Fibroblast of villous mesenchyme (primary cell): Measurements from ENCODE around the gene NACC2. TPM values are rescaled to one million over a fixed set of nuclear protein-coding genes. Genes with fewer than 3 reads are reported as not detected.

Source experiments
- DNase-seq: peaks from one replicate; pipeline ENCODE4 v3.0.0-alpha.2; 2010; ENCODE audit warnings: low read depth
- H3K4me3 ChIP-seq: 2 replicates; pipeline ENCODE4 v1.5.1; 2011; ENCODE audit warnings: low read depth, mild to moderate bottlenecking, low read length
- total RNA-seq: library from RNA; depleted of rRNA; stranded (reverse); fragments of >200 nt; gene quantifications from 2 replicates; pipeline ENCODE4 v1.2.3, GENCODE V29; 2012
- TF ChIP-seq, protein P1 (sequence below): IDR thresholded peaks from 2 replicates; pipeline ENCODE4 v1.5.1; 2012; ENCODE audit warnings: low read depth, mild to moderate bottlenecking, low read length; ENCODE audit not compliant: insufficient read depth

The NACC2 gene
- total RNA-seq, 1 donor, result 34.1 TPM

DNA sequence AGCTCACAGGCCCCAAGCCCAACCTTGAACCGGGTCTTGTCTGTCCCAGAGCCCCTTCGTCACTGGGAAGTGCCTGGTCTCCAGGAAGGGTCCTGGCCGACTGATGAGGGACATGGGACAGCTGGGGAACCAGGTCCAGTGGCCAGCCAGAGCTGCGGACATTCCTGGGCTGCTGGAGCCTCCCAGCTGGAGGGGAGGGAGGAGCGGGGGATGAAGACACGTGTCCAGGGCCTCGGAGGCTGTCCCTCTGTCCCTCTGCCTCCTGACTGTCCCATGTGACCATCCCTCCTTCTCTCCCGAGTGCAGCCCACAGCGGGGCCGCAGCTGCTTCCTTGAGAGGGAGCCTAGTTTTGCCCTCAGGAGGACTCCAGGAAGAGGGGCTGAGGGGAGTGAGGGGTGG lies 92.2 kb downstream of the NACC2 start:
- DNase-seq, result no peak
- no peak overlapping the region for H3K4me3 ChIP-seq
- TF ChIP-seq, protein P1, sequence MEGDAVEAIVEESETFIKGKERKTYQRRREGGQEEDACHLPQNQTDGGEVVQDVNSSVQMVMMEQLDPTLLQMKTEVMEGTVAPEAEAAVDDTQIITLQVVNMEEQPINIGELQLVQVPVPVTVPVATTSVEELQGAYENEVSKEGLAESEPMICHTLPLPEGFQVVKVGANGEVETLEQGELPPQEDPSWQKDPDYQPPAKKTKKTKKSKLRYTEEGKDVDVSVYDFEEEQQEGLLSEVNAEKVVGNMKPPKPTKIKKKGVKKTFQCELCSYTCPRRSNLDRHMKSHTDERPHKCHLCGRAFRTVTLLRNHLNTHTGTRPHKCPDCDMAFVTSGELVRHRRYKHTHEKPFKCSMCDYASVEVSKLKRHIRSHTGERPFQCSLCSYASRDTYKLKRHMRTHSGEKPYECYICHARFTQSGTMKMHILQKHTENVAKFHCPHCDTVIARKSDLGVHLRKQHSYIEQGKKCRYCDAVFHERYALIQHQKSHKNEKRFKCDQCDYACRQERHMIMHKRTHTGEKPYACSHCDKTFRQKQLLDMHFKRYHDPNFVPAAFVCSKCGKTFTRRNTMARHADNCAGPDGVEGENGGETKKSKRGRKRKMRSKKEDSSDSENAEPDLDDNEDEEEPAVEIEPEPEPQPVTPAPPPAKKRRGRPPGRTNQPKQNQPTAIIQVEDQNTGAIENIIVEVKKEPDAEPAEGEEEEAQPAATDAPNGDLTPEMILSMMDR, result no peak

DNA sequence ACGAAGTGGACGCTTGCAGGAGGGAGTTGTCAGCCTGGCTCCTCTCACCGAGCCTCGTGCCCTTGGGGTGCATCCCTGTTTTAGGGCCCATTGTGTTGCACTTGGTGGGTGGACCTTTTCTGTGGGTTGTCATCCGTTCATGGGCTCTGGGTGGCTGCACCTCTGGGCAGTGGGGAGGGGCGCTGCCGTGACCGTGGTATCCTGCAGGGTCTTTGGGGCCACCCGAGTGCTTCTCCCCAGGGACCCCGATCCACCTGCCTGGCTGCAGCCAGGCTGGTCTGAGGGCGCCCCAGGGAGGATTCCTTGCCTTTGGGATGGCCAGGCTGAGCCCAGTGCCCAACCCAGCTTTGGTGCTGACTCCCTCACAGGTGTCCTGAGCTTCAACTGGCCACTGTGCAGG lies 92.9 kb downstream of the NACC2 start:
- H3K4me3 ChIP-seq, result no peak overlapping the region
- TF ChIP-seq, protein P1, result no peak
- no peak for DNase-seq

DNA sequence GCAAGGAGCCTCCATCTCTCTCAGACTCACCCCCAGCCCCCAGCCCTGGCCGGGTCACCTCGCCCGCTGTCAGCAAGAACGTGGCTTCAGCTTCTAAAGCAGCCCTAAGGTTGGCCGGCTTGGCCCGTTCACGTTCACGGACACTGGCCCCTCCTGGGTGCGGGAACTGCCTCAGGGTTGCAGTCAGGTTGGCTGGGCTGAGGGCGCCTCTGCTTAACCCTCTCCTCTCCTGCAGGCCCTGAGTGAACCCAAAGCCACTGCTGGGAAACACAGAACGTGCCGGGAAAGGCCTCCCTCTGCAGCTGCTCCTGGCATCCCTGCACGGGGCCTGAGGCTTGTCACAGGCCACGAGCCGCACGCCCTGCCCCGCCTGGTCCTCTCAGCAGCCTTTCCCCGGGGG lies 93.9 kb downstream of the NACC2 start:
- H3K4me3 ChIP-seq, result no peak overlapping the region
- no peak for DNase-seq
- TF ChIP-seq, protein P1, result no peak

DNA sequence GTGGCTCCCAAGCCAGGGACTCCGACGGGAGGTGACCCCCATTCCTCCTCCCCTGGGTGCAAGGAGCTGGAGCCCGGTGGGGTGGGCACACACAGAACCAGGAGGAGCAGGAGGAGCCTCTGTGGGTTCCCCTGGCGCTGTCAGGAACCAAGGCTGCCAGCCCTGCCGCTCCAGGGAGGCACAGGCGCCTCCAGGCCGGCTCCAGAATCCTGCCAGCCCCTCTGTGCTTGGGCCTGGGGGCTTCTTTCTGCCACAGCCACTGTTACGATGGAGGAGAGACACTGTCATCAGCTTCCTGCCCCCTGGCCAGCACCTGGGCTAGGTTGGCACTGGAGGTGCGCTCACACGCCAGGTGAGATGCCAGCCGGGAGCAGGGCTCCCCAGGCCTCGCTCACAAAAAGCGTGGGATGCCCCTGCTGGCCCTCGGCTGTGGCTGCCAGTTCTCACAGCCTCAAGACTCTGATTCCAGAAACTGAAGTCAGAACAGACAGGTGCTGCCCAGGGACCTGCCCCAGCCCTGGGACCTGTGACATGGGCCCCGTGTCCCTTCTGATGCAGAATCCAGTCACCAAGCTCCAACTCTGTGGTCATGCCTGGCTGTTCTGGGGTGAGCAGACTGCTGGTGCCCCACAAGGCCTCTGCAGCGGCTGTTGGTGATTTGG lies 96.5 kb downstream of the NACC2 start:
- DNase-seq, result no peak

DNA sequence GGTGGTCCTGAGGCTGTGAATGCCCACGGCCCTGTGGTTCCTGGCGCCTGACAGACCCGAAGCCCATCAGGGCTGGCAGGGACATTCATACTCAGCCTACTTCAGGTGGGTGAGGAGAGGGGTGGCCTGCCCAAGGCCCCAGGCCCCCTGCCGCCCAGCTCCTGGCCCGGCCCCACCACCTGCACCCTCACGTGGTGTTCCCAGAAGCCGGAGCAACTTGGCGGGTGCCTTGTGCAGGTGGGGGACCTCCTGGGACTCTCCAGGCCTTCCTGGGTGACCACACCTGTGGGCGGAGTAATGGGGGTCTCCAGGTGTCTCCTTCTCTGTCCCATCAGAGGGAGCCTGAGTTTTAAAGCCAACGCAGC lies 97.1 kb downstream of the NACC2 start:
- TF ChIP-seq, protein P1, result no peak
- DNase-seq, result no peak
- no peak overlapping the region for H3K4me3 ChIP-seq

More for the DNA sequence above, 96.5 kb downstream of the NACC2 start:
- TF ChIP-seq, protein P1, result no peak
- no peak overlapping the region for H3K4me3 ChIP-seq

DNA sequence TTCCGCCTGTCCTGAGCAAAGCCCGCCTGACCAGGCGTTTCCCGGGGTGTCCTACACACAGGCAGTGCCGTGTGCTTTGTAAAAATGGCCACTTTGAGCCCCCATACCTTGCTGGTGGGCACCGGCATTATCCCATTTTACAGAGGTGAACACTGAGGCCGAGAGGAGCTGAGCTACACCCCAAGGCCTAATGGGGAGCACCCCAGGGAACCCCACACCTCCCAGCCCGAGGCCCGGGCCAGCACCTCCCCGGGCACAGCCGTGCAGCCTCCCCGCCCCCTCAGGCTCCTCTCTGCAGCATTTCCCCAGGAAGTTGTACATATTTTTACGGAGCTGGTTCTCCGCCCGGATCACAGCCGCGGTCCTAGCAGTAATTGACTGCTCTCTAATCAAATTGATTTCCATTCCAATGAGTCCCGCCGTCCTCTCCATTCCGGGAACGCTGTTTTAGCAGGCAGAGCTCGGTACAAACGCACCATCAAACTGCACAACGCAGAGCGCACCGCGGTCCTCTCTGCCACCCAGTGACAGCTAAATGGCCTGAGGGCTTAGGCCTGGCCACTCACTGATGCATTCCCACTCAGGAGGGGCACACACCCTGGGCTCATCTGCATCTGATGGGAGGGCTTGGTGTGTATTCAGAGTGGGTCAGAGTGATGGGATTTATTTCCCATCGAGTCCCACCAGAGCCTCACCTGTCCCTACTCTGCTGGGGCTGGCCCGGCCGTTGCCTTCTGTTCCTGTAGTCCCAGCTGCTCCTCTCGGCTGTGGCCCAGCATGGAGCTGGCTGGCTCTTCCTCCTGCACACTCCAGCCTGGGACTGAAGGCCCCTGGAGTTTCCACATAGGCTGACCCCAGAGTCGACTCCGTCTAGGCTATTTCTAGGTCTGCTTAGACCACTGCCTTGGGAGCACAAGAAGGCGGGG lies 97.7 kb downstream of the NACC2 start:
- DNase-seq, result no peak
- H3K4me3 ChIP-seq, result no peak overlapping the region
- TF ChIP-seq, protein P1, result no peak
